HG03095 (cell line): ENCODE measurements around the gene WWOX.

Source experiments
- ATAC-seq: cut with Tn5 transposase; IDR thresholded peaks from one replicate; pipeline ENCODE4 v1.9.1; 2021; ENCODE audit warnings: moderate library complexity; ENCODE audit not compliant: unreplicated experiment

Gene WWOX

DNA sequence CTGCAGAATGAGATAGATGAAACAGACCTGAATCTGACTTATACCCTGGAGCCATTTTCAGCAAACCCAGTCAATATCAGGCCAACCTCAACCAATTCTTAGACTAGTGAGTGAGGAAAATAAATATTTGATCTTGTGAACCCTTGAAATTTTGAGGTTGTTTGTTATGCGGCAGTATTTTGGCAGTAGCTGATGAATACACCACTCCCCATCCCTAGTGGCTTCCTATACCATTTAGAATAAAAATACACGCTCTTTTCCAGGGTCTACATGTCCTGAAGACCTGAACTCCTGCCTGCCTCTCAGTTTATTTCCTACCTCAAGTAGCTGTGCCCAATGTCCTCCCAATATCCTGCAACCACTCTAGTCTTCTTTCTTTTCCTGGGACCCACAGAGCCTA, 647.3 kb downstream of the WWOX start:
- ATAC-seq = no peak

DNA sequence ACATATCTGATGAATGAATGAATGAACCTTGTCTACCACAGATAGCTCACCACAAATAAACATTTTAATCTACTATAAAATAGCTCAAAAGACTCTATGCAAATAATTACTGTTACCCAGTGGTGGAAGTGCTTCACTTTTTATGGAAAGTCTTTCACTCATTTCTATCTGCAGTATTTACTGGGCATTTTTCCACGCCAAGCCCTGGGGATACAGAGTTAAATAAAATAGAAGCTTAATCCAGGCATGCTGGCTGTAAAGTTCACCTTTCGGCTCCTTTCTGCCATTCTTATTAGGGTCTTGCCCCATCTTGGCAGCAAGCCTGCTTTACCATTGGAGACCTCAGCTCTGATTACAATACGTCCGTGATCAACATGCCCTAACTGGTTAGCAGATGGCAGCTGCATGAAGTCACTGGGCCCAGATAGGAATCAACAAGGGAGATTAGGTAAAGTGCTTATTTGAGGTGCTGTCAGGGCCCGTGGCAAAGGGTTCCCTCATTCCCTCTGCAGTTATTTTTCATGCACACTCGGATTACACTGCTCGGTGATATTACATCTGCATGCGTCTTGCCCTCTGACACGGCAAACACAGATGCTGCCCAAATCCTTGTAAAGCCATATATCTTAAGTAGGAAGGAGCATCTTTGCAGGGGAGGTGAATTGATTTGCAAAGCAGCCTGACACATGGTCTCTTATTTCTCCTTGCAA, 648.9 kb downstream of the WWOX start:
- no peak for ATAC-seq

DNA sequence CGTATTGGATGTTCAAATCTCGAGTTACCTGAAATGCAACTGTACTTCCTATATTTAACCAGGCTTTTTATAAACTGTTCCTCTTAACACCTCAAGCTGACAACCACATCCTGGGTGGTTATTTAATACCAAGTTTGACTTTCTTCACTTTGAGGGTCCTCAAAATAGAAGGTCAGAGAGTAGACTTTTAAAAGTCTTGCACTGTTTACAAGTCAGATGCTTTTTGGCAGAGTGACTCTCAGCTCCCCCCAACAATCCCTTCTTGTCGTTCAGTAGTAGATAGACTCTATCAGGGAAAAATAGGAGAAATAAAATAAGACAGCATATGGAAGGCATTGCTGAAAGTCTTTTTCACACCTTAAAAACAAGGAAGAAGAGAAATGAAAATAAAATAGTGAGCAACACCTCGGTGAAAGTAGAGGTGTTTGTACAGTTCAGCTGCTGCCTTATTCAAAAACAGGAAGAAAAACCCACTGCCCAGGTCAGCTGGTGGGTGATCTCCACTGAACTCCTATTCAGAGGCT, 650.4 kb downstream of the WWOX start:
- peak; percentile 71 for ATAC-seq

DNA sequence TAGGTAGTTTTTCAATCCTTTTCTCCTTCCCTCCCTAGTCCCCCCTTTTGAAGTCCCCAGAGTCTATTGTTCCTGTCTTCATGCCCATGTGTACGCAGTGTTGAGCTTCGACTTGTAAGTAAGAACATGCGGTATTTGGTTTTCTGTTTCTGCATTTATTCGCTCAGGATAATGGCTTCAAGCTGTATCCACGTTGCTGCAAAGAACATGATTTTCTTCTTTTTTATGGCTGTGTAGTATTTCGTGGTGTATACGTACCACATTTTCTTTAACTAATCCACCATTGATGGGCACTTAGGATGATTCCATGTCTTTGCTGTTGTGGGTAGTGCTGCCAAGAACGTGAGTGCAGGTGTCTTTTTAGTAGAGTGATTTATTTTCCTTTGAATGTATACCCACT, 651.2 kb downstream of the WWOX start:
- ATAC-seq = no peak

DNA sequence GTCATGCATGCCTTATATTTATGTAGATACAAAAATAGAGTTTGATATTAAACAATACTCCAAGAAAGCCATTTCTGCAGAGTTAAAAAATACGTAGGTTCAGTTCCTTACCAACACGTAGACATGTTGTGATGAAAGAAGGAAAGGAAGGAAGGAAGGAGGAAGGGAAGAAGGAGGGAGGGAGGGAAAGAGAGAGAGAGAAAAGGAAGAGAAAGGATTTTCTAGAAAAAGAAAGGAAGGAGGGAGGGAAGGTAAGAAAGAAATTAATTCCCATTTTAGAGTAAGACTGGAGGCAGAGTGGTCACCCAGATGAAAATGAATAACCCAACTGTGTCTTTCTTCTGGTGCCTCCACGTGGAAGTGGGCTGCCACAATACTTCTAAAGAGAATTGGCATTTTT, 652.1 kb downstream of the WWOX start:
- no peak for ATAC-seq

DNA sequence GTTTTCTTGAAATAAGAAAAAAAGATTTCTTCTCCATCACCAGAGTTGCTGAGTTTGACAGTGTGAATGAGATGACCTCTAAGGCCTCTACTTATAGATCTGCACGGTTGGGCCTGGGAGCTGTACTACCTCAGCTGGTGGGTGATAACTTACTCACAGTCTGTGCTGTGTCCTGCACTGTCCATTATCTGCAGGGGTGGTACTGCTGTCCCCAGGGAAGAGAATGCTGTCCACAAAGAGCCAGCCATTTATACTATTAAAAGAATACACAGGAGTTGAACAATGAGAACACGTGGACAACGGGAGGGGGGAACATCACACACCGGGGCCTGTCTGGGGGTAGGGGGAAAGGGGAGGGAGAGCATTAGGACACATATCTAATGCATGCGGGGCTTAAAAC, 655.3 kb downstream of the WWOX start:
- no peak for ATAC-seq

DNA sequence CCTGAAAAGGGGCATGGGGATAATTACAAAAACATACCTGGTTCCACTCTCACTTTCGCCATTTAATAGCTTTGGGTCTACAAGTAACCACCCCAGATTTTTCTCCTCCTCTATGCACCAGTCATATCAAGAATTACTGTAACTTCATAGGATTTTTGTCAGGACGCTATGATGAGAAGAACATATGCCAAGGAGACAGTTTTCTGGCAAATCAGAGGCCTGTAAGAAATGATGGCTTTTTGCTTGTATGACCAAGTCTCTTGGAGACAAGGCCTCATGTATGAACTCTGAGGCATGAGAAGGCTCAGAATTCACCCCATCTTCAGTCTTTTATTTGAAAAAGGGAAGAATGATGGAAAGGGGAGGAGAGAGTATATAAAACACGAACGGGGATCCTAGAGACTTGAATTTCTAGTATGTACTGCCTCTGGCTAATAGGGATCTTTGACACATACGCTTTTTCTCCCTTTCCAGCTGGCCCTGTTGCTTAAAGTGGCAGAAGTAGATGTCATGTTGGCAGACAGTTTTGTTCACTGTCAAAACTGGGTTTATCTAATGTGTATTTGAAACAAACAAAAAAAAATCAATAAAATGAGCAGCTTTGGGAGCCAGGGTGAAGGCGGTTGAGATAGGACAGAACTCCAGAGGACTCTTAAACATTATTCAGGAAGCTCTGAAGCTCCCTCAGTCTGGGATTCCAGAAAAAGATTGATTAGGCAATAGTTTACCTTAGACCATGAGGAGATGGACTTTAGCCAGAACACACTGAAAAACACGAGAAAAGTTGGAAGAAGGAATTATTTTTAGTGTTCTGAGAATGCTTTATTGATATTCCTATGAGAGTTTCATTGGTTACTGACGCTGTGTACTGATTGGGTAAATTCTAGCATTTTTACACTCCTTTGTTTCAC, 656.6 kb downstream of the WWOX start:
- ATAC-seq = no peak

DNA sequence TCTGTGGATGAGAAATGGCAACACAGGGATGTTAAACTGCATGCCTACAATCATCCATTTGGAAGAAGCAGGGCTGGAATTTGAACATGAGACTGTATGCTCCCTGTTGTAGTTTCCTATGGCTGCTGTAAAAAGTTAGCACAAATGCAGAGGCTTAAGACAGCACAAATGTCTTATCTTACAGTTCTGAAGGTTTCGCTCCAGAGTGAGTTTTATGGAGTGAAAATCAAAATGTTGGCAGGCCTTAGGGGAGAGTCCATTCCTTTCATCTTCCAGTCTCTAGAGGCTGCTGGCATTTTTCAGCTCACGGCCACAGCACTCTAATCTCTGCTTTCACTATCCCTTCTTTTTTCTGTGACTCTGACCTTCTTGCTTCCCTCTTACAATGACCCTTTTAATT, 660.1 kb downstream of the WWOX start:
- no peak for ATAC-seq

DNA sequence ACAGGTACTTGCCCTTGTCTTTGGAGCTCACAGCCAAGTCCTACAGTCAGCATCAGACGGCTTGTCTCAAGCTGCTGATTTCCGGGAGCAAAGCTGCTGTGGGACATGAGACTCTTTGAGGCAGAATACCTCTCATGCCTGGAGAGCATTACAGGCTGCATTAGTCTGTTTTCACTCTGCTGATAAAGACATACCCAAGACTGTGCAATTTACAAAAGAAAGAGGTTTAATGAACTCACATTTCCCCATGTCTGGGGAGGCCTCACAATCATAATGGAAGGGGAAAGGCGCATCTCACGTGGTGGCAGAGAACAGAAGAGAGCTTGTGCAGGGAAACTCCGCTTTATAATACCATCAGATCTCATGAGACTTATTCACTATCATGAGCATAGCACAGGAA, 661.2 kb downstream of the WWOX start:
- ATAC-seq = no peak

DNA sequence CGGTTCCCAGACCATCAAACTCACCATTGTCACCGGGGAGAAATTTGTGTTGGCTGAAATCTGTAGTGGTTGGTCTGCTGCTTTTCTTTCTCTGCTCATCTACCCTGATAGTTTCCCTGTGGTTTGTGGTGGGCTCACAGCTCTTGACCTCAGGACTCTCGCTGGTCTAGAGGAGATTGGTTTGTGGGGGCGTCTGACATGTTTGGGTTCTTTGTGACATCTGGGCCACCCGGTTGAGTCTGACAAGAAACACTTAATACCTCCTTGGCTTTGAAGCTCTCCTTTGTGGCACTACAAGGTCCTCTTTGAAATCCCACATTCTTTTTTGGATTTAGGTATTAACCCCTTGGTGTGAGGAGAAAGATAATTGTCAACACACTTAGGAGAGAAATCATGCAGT, 662.0 kb downstream of the WWOX start:
- peak; percentile 66 for ATAC-seq

DNA sequence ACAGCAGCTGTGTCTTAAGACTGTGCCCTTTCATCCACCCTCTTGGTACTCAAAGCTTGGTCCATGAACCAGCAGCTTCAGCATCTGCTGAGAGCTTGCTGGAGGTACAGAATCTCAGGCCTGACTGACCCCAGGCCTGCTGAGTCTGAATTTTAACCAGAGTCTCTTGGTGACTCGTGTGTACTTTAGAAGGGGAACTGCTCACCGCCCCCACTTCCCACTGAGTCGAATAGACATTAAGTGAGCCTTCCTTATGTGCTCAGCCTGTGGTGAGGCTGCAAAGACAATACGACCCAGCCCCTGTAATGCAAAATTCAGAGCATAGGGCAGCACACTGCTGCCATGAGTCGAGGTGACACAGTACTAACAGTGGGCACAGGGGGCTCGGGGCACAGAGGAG, 662.8 kb downstream of the WWOX start:
- no peak for ATAC-seq

DNA sequence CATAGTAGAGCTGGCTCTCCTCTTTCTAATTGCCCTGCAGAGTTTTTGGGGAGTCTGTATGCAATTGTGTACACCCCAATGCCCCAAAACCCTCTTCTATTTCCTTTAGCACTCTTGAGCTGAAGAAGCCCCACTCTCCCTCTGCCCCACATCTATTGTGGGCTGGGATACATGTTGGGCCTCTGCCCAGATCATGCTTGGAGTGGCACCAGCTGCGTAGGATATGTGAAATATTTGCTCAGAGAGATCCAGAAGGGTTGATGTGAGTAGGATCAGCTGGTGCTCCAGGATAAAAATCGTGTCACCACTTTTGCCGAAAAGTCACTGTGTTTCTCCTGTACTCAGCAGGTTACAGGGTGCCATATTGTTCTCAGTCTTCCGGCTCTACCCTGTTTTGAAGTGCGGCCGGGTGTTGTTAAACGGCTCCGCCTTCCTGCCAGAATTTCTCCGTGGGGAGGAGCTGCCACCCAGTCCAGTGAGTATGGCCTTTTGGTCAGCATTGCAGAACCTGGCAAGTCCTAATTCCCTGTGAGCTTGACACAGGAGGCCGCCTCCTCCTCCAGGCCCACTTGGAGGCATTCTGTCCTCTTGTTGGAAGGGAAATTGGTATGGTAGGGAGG, 664.5 kb downstream of the WWOX start:
- ATAC-seq = no peak

DNA sequence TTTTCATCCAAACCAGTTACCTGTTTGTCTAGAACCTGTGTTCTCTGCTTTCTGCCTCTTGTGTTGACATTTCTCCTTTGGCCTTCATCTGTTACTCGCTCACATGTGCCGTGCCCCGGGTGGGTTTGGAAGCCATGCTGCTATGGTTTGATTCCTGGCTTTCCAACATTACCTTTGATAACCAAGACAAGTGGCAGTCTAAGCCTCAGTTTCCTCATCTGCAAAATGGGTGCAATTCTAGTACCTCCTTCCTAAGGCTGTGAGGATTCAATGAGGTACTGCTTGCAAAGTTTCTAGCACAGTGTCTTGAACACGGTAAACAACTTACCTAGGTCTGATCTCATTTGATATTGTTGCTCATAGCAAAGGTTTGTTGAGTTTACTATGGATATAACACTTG, 665.0 kb downstream of the WWOX start:
- ATAC-seq = no peak

DNA sequence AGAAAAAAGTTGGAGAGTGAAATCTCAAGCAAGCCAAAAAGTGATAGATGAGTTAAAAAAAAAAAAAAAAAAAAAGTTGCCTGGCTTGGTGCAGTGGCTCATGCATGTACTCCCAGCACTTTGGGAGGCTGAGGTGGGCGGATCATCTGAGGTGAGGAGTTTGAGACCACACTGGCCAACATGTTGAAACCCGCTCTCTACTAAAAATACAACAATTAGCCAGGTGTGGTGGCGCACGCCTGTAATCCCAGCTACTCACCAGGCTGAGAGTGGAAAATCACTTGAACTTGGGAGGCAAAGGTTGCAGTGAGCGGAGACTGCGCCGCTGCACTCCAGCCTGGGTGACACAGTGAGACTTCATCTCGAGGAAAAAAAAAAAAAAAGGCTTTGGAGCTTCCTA, 668.8 kb downstream of the WWOX start:
- no peak for ATAC-seq

DNA sequence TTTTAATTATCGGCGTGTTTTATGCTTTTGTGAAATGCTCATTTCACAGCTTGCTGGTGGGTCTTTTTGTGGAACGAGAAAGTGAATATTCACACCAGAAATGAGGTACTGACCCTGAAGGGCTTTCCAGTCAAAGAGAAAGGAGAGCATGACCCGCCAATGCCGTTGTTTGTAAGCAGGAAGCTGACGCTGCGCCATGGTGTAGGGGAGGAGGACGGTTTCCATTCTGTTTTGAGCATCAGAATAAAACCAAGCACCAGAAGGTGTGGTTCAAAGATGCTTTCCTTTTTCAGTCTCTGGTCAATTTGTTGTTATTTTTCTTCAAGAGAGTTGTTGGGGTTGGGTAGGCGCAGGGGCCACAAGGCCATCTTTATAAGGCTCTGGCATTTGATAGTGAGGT, 669.3 kb downstream of the WWOX start:
- peak; percentile 49 for ATAC-seq

DNA sequence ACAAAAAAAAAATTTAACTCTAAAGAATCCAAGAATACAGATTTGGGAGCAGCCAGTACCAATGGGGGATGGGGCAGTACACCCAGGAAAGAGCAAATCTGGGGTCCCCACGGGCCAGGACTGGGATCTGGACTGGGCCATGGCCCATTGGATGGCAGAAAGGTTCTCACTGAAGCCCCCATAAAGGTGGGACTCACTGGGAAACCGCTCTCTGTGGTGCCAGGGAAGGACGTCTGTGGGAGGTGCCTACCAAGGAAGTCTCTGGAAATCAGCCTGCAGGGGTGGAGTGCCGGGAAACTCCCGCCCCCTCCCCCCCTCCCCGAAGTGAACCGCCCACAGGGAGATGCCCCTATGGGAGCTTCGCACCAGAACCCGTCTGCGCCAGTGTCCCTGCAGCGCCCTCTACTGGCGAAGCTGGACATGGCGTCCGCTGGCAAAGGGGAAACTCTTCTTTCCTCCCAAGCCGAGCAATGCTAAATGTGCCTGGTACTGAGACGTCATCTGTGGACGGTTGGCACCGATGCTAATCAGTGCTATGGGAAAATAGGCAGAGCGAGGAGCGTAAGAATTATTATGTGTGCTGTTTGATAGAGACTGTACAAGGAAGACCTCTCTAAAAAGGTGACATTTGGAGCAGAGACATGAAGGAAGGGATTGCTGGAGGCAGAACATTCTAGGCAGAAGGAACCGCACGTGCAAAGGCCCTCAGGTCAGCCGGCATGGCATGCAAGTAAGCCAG, 671.1 kb downstream of the WWOX start:
- no peak for ATAC-seq

DNA sequence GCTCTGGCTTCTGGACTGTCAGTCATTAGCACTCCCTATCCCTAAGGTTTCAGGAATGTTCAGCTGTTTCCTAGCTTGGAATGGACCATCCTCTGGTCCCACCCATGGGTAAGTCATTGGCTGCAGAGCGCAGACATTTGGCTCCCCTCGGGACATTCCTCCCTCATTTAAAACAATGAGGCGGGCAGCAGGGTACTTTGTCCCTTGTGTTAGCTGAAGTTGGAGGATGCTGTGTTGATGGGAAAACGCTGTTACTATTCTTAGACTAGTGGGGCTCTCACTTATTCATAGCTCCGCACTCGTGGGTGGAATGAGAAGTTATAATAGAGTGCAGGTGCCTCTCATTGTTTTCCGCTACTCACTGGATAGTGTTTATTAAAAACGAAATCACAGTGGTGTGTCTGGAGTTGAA, 673.8 kb downstream of the WWOX start:
- ATAC-seq = no peak

DNA sequence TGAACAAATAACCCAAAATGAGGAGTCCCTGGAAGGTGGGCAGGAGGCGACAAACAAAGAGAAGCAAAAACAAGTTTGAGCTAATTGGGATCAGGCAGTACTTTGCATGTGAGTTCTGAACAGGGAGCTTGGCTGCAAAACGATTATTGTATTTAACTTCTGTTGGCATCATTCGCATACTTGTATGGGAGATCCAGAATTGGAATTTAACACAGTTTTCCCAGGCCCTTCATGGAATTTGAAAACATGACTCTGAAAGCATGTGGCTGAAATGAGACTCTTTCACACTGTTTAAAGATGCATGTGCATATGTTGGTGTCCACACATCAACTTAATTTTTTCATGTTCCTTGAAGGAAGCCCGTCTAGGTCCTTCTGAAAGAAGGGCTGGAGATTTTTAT, 674.3 kb downstream of the WWOX start:
- no peak for ATAC-seq

DNA sequence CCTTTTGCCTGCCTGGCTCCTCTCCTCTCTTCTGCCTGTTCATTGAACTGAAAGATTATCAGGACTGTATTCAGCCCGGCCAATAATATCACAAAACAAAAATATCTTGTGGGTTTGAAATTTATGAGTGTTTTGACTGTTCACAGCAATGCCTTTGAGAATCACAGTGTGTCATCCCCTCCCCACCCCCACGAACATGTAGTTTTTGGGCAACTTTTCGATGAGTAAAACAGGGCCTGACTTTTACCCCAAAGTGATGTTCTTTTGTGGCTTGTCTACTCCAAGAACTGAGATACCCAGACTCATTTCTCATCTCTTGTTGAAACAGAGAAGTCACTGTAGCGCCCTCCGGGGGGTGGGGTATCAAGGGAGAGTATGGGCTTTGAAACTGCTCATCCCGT, 675.7 kb downstream of the WWOX start:
- no peak for ATAC-seq

DNA sequence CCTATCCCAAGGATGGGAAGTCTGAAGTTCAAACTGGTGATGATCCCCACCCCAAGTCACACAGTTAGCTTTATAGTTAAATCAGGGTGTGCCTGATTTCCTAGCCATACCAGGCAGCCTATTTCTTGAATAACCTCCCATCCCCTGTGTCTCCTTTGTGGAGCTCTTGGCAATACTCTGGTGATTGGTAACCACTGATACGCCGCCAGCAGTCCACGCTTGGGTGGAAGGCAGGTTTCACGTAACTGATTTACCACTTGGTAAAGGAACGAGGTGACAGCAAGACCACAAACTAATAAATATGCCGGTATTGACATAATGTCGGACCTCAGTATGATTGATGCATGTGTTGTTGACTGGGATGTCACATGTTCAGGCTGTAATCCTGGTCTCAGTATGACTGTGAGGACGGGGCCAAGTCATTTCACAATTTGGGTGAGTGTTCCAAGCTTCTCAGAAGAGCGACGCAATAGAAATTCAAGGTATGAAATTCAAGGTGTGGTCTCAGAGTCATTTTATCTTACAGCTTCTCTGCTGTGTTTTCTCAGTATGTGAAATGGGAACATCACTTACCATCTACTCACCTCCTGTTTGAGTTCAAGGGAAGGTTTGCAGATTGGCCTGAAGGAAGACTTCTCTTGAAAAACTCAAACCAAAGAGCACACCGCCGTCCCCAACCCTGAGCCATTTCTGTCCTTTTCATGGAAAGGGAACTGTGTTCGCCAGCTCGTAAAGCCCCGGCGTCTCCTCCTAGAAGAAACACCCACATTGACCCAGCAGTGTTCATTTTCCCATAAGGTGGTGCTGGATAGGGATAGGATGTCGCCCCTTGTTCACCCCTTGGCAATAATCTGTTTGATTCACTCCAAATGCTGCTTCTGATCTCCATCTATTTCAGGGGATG, 678.9 kb downstream of the WWOX start:
- no peak for ATAC-seq
